Mesenchymal stem cell (in vitro differentiated cells and primary cell): ENCODE results near the gene PLCB1.
A peak's percentile ranks its signal among the peaks of the same experiment; 100 is the strongest.

ENCODE experiments used
- DNase-seq: peaks from one replicate; pipeline ENCODE4 v3.0.0-alpha.2; 2013
- H2AFZ ChIP-seq: one replicate; pipeline ENCODE4 v1.6.1; 2013; ENCODE audit warnings: low read depth, mild to moderate bottlenecking, control low read depth, inconsistent platforms, low read length, moderate library complexity
- H2AK5ac ChIP-seq: 2 replicates; pipeline ENCODE4 v1.6.1; 2013; ENCODE audit warnings: low read length, moderate library complexity, mild to moderate bottlenecking, inconsistent platforms; ENCODE audit not compliant: severe bottlenecking
- H2BK120ac ChIP-seq: one replicate; pipeline ENCODE4 v1.6.1; 2013; ENCODE audit warnings: low read depth, mild to moderate bottlenecking, inconsistent platforms, low read length, moderate library complexity
- H2BK12ac ChIP-seq, 2 experiments: one replicate each; pipeline ENCODE4 v1.6.1; 2013; ENCODE audit warnings: inconsistent platforms in 2 of 2, low read length in 2 of 2, mild to moderate bottlenecking in 2 of 2, moderate library complexity in 2 of 2, control low read depth in 1 of 2
- H2BK15ac ChIP-seq: one replicate; pipeline ENCODE4 v1.6.1; 2013; ENCODE audit warnings: mild to moderate bottlenecking, low read depth, inconsistent platforms; ENCODE audit not compliant: poor library complexity, severe bottlenecking
- H2BK5ac ChIP-seq: 2 replicates; pipeline ENCODE4 v1.6.1; 2013; ENCODE audit warnings: low read depth, mild to moderate bottlenecking, low read length, control low read depth, inconsistent platforms; ENCODE audit not compliant: poor library complexity, severe bottlenecking
- H3K14ac ChIP-seq, 2 experiments: one replicate each; pipeline ENCODE4 v1.6.1; 2013; ENCODE audit warnings: inconsistent platforms in 2 of 2, low read length in 2 of 2, control low read depth in 1 of 2, mild to moderate bottlenecking in 1 of 2, moderate library complexity in 1 of 2
- H3K18ac ChIP-seq, 2 experiments: one replicate each; pipeline ENCODE4 v1.6.1; 2013; ENCODE audit warnings: inconsistent platforms in 2 of 2, low read length in 2 of 2, control low read depth in 1 of 2, low read depth in 1 of 2, mild to moderate bottlenecking in 1 of 2
- H3K23ac ChIP-seq, 2 experiments: one replicate each; pipeline ENCODE4 v1.6.1; 2013; ENCODE audit warnings: inconsistent platforms in 2 of 2, low read length in 2 of 2, mild to moderate bottlenecking in 2 of 2, moderate library complexity in 2 of 2, control low read depth in 1 of 2
- H3K27ac ChIP-seq: 2 replicates; pipeline ENCODE4 v1.5.1; 2013; ENCODE audit warnings: mild to moderate bottlenecking, moderate library complexity, low read length, control low read depth, inconsistent platforms; ENCODE audit not compliant: poor library complexity, severe bottlenecking
- H3K27me3 ChIP-seq, 2 experiments: 2 replicates each; pipeline versions ENCODE4 v1.6.1 to v1.7.0; 2013; ENCODE audit warnings: low read length in 2 of 2, mild to moderate bottlenecking in 2 of 2, moderate library complexity in 2 of 2, control low read depth in 1 of 2, inconsistent platforms in 1 of 2; ENCODE audit not compliant: control insufficient read depth in 1 of 2, insufficient read depth in 1 of 2
- H3K36me3 ChIP-seq, 2 experiments: 2 replicates each; pipeline versions ENCODE4 v1.6.1 to v1.7.0; 2013; ENCODE audit warnings: low read length in 2 of 2, control low read depth in 1 of 2, inconsistent platforms in 1 of 2, low read depth in 1 of 2, mild to moderate bottlenecking in 1 of 2; ENCODE audit not compliant: insufficient read depth in 2 of 2, control insufficient read depth in 1 of 2
- H3K4ac ChIP-seq, 2 experiments: one replicate each; pipeline ENCODE4 v1.6.1; 2013; ENCODE audit warnings: inconsistent platforms in 2 of 2, low read length in 2 of 2, mild to moderate bottlenecking in 2 of 2, moderate library complexity in 2 of 2, control low read depth in 1 of 2, low read depth in 1 of 2
- H3K4me1 ChIP-seq: 2 replicates; pipeline ENCODE4 v1.6.1; 2013; ENCODE audit warnings: low read depth, low read length, control low read depth; ENCODE audit not compliant: control insufficient read depth, insufficient read depth
- H3K4me2 ChIP-seq: 2 replicates; pipeline ENCODE4 v1.6.1; 2013; ENCODE audit warnings: low read length, mild to moderate bottlenecking, inconsistent platforms; ENCODE audit not compliant: poor library complexity, severe bottlenecking
- H3K4me3 ChIP-seq, 2 experiments: 2 replicates each; pipeline versions ENCODE4 v1.5.1 to v1.7.0; 2013; ENCODE audit warnings: low read length in 2 of 2, mild to moderate bottlenecking in 2 of 2, control low read depth in 1 of 2, low read depth in 1 of 2; ENCODE audit not compliant: insufficient read depth in 1 of 2
- H3K79me1 ChIP-seq: replicated peaks from 2 replicates; pipeline ENCODE4 v1.6.1; 2013; ENCODE audit warnings: mild to moderate bottlenecking, control low read depth, low read length, inconsistent platforms; ENCODE audit not compliant: poor library complexity, severe bottlenecking
- H3K9ac ChIP-seq: 2 replicates; pipeline ENCODE4 v1.7.0; 2013; ENCODE audit warnings: mild to moderate bottlenecking, low read length, moderate library complexity
- H3K9me3 ChIP-seq: 2 replicates; pipeline ENCODE4 v1.7.0; 2013; ENCODE audit warnings: mild to moderate bottlenecking, low read length; ENCODE audit not compliant: control insufficient read depth
- H4K8ac ChIP-seq: one replicate; pipeline ENCODE4 v1.6.1; 2013; ENCODE audit warnings: inconsistent platforms, mild to moderate bottlenecking, low read length, moderate library complexity
- H4K91ac ChIP-seq: one replicate; pipeline ENCODE4 v1.6.1; 2013; ENCODE audit warnings: mild to moderate bottlenecking, low read length, inconsistent platforms
- WGBS: methylation state at CpG from one replicate; pipeline ENCODE4 v1.1.7; 2013; ENCODE audit warnings: mixed read lengths; 5-methylcytosine and 5-hydroxymethylcytosine counted together

PLCB1 gene

DNA sequence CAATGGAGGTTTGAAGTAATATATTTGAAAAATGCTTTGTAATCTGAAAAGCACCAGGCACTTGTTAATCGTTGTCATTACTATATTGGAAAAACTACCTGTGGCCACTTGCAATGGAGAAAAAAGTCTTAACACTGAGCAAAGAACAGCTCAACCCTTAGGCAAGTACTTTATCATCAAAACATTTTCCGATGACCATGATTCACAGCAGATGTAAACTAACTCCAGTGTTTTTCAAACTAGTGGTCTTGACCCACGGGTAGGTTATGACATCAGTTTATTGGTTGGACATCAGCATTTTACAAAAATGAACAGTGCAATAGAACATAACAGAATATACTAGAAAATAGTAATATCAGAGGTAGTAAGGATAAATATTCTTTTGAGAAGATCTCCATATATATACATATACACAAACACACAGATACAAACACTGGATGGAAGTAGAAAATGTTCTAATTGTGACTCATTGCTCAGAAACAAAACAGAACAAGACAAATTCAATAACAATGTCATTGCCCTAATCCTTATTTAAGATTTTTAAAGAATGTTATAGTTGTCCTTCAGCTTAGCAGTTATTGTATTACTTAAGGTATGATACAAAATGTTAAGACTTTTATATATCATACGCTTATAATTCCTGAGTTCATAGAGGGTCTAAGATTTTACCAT is 123.0 kb downstream of the PLCB1 start:
- Histone ChIP-seq H4K91ac (no peak overlapping the region), H2AK5ac (no peak overlapping the region), H3K9ac (no peak overlapping the region), H3K27me3 (no peaks in the 10 kb centered on the region), H3K36me3 (no peaks in the 10 kb centered on the region), H2BK12ac (no peak overlapping the region), H2BK15ac (no peak overlapping the region), H3K79me1 (no peaks in the 10 kb centered on the region), H4K8ac (no peak overlapping the region), H3K4me1 (no peaks in the 10 kb centered on the region), H3K14ac (no peak overlapping the region), H2BK5ac (no peak overlapping the region), H3K4me3 (no peak overlapping the region), H3K4ac (no peak overlapping the region), H2AFZ (no peak overlapping the region), H3K27ac (no peak overlapping the region), H3K18ac (no peak overlapping the region), H2BK120ac (no peak overlapping the region), H3K23ac (no peak overlapping the region), H3K4me2 (no peak overlapping the region), H3K9me3 (no peaks in the 10 kb centered on the region)
- WGBS, result 42% methylated on average over 2 of the region's 4 CpGs
- DNase-seq, result peak; percentile 79

GRCh38 chr20:8255945-8256632 is 124.0 kb downstream of the PLCB1 start:
- Histone ChIP-seq H3K79me1 (no peaks in the 10 kb centered on the region), H3K23ac (no peak overlapping the region), H3K36me3 (no peaks in the 10 kb centered on the region), H2BK5ac (no peak overlapping the region), H3K4me3 (no peak overlapping the region), H3K4ac (peak overlapping the region in 1 of 2 experiments; percentile 58), H3K14ac (peak overlapping the region in 1 of 2 experiments; percentile 89), H2AFZ (no peak overlapping the region), H2BK15ac (no peak overlapping the region), H3K27me3 (no peaks in the 10 kb centered on the region), H3K4me1 (no peaks in the 10 kb centered on the region), H2AK5ac (no peak overlapping the region), H2BK120ac (no peak overlapping the region), H3K4me2 (no peak overlapping the region), H4K91ac (no peak overlapping the region), H3K27ac (no peak overlapping the region), H3K18ac (peak overlapping the region in 1 of 2 experiments; percentile 73), H4K8ac (no peak overlapping the region), H3K9ac (no peak overlapping the region), H3K9me3 (no peaks in the 10 kb centered on the region), H2BK12ac (peak overlapping the region; percentile 34 to 77)
- 87% methylated on average over 1 of the region's 3 CpGs for WGBS
- DNase-seq, result peak; percentile 67

DNA sequence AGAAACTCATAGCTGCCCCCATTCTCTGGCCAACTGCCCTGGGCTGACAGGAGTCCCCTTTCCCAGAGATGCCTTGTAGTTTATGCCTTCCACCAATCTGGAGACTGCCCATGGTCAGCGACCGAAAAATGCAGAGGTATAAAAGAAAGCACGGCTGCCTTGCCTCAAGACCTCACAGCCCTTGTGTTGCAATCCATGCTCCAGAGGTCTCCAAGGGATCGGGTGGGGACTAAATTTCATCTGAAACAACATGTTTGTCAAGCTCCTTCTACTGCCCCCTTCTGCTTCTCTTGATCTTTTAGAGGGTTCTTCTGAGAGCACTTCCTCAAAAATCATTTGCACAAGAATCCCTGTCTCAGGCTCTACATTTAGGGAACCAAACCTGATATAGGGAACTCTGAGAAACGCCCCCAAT is 128.8 kb downstream of the PLCB1 start:
- Histone ChIP-seq H3K79me1 (no peaks in the 10 kb centered on the region), H3K23ac (no peak overlapping the region), H2AFZ (no peak overlapping the region), H3K36me3 (no peaks in the 10 kb centered on the region), H3K27me3 (no peaks in the 10 kb centered on the region), H3K9ac (no peak overlapping the region), H4K91ac (no peak overlapping the region), H3K27ac (no peak overlapping the region), H3K4me3 (no peak overlapping the region), H3K4me2 (no peak overlapping the region), H3K9me3 (no peaks in the 10 kb centered on the region), H3K4ac (peak overlapping the region in 1 of 2 experiments; percentile 6), H3K18ac (no peak overlapping the region), H2AK5ac (no peak overlapping the region), H3K14ac (no peak overlapping the region), H2BK5ac (no peak overlapping the region), H2BK12ac (no peak overlapping the region), H2BK15ac (no peak overlapping the region), H2BK120ac (no peak overlapping the region), H4K8ac (no peak overlapping the region), H3K4me1 (no peaks in the 10 kb centered on the region)
- no peak for DNase-seq
- WGBS, result 77% methylated on average over 5 of the region's 5 CpGs

DNA sequence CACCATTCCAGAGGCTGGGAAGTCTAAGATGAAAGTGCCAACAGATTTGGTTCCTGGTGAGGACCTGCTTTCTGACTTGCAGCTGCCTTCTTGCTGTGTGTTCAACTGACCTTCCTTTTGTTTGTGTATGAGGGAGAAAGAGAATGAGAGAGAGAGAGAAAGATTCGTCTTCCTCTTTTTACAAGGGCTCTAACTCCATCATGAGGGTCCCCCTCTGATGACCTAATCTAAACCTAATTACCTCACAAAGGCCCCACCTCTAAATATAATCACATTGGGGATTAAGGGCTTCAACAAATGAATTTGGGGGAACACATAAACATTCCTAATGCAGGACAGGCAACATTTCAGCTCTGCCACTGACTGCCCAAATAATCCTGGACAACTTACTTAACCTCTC is 130.7 kb downstream of the PLCB1 start:
- H3K27ac ChIP-seq, result no peak overlapping the region
- H4K8ac ChIP-seq, result no peak overlapping the region

More for the DNA sequence above, 130.7 kb downstream of the PLCB1 start:
- no peak for DNase-seq
- Histone ChIP-seq H2AFZ (no peak overlapping the region), H2BK15ac (no peak overlapping the region), H3K18ac (no peak overlapping the region), H3K79me1 (no peaks in the 10 kb centered on the region), H3K9ac (no peak overlapping the region), H3K4me2 (no peak overlapping the region), H3K9me3 (no peaks in the 10 kb centered on the region), H2BK5ac (no peak overlapping the region), H3K27me3 (no peaks in the 10 kb centered on the region), H3K36me3 (no peaks in the 10 kb centered on the region), H3K23ac (no peak overlapping the region), H3K4me3 (no peak overlapping the region), H4K91ac (no peak overlapping the region), H3K14ac (no peak overlapping the region), H2BK120ac (no peak overlapping the region), H3K4me1 (no peaks in the 10 kb centered on the region), H3K4ac (no peak overlapping the region), H2BK12ac (no peak overlapping the region), H2AK5ac (no peak overlapping the region)
- no CpG with 5 or more reads among the region's 1 CpG for WGBS
